ENCODE results near the gene NELFCD.

DNA sequence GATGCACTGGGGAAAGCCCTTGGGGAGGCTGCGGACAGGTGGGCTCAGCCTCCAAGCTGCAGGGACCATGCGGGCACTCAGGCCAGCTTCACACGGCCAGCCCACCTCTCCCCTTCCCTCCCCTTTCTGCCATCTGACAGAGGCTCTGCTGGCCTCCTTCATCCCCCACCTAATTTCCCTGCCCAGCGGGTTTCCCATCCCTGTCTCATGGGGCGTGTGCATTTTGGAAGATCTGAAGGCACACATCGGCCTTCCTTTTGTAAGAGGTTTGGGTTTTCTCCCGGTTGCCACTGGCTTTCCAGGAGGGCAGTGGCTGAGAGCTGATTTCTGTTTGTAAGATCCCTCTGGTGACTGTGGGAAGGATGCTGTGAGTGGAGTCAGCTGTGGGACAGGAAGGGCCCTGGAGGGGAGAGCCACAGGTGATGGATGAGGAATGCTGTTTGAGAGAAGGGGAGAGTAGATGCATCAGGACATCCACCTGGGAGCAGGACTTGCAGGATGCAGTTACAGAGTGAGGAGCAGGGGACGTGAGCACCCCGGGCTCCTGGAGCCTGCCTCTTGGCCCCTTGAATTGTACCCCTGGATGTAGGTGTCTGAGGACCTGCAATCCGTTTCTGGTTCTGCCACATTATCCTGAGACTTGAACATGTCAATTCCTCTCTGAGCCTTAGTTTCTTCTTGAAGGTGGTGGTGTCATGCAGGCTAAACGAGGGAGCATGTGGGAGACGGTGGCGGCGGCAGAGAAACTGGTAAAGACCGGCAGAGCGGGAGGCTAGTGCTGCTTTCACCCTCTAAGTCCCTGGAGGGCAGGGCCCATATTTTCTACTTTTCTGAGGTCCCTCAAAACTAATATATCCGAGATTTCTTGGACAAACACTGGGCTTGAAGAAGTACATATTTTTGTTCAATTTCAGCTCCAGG is 32.2 kb downstream of the NELFCD start:
- TF ChIP-seq POLR2A (IDR thresholded peaks at IDR 0.05) (no peak), CTCF (IDR thresholded peaks at IDR 0.05) (no peak), POLR2AphosphoS5 (IDR thresholded peaks at IDR 0.05; ENCODE audit: insufficient read depth in 1 of 2, low read depth in 1 of 2) (no peak)
